Subcutaneous adipose tissue (tissue), 4 donors: Measurements from ENCODE around the gene NANOGP8. TPM values are rescaled to one million over a fixed set of nuclear protein-coding genes. Genes with fewer than 3 reads are reported as not detected.

Experiments used
- CTCF ChIP-seq: fragments of 450-650 bp; IDR thresholded peaks from one replicate; pipeline ENCODE4 v1.5.1; 2016; ENCODE audit warnings: low read depth, mild to moderate bottlenecking, control low read depth, antibody characterized with exemption, moderate library complexity
- total RNA-seq, 4 donors: library from RNA; depleted of rRNA; stranded (reverse); fragments of >200 nt; gene quantifications; one replicate each; pipeline ENCODE4 v1.1.0, GENCODE V29; 2016

NANOGP8 gene
- total RNA-seq, 4 donors from 2014 or later: 0.66 to 2.3 TPM; not detected in 2

DNA sequence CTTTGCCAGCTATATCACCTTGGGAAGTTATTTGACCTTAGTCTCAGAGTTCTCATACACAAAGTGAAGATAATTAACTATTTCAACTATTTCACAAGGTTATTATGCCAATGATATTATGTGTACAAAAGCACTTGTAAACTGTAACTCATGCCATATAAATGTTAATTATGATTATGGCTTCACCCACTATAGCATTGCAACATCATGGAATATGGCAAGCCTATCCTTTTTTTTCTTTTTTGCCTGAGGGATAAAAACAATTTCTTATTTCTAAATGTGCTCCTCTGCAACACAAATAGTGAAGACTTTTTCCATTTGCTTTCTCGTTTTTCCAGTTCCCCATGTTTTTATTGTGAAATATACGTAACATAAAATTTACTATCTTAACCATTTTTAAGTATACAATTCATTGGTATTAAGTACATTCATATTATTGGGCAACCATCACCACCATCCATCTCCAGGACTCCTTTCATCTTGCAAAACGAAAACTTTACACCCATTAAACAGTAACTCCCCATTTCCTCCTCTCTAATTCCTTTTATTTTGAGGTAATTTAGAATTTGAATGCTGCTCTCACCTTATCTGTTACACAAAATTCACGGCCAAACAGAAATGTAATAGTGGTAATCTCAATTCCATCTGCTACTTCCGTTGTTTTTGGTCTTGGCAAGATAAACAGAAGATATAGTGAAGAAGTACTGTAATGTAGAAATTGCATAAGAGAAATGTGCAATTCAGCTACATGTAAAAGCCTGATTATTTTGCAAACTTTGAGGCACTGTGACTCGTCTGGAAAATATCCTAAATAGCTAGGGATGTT is 46.3 kb downstream of the NANOGP8 start:
- no peak for TF ChIP-seq CTCF

Other genes starting within 250 kb of the NANOGP8 start
- gene AQR, start 115.6 kb downstream of the NANOGP8 start, total RNA-seq: 10 to 100 TPM; 23.4 to 32.8 (median 26.5) TPM
- 10 to 100 TPM; 18.9 to 33.4 (median 23.4) TPM for gene ZNF770, start 97.0 kb downstream of the NANOGP8 start, total RNA-seq